Activated T-cell treated with anti-CD3 and anti-CD28 coated beads, Interleukin-2, amount 50 U/mL, for 72 hours (primary cell): ENCODE measurements around the gene ATP2B1. TPM values are rescaled to one million over a fixed set of nuclear protein-coding genes. Genes with fewer than 3 reads are reported as not detected.
"Not testable (repeated sequence)": the region's sequence is repeated elsewhere in the genome, so short reads cannot be mapped to it uniquely, and the experiment has no call there.

Experiments
- ATAC-seq, 2 donors: fragments of 150-1000 bp; cut with Tn5 transposase; replicated peaks in 1 of 2; 2 replicates each; pipeline ENCODE4 v1.10.0; 2021; ENCODE audit warnings: moderate library complexity in 2 of 2, mild to moderate bottlenecking in 1 of 2
- DNase-seq, 2 donors: peaks; one replicate each; pipeline ENCODE4 v3.0.0; 2021 to 2022; ENCODE audit warnings: mixed read lengths in 1 of 2
- H3K27ac Mint-ChIP-seq: one replicate; pipeline ENCODE4 v1.8.0; 2022; ENCODE audit warnings: mild to moderate bottlenecking, moderate library complexity, mixed read lengths
- H3K27me3 Mint-ChIP-seq: one replicate; pipeline ENCODE4 v1.8.0; 2022; ENCODE audit warnings: low read depth, mixed read lengths
- H3K36me3 Mint-ChIP-seq, 2 donors: one replicate each; pipeline ENCODE4 v1.8.0; 2022; ENCODE audit warnings: mixed read lengths in 2 of 2, mild to moderate bottlenecking in 1 of 2; ENCODE audit not compliant: insufficient read depth in 2 of 2
- H3K4me1 Mint-ChIP-seq: one replicate; pipeline ENCODE4 v1.8.0; 2022; ENCODE audit warnings: low read depth, mixed read lengths
- H3K4me3 Mint-ChIP-seq, 2 donors: one replicate each; pipeline ENCODE4 v1.8.0; 2022; ENCODE audit warnings: mild to moderate bottlenecking in 2 of 2, mixed read lengths in 2 of 2, moderate library complexity in 2 of 2
- H3K9me3 Mint-ChIP-seq, 2 donors: one replicate each; pipeline ENCODE4 v1.8.0; 2022; ENCODE audit warnings: mixed read lengths in 2 of 2
- total RNA-seq, 2 donors: library from RNA; stranded (reverse); gene quantifications; one replicate each; pipeline ENCODE4 v1.2.3, GENCODE V29; 2022

The ATP2B1 gene
- total RNA-seq, result 10 to 100 TPM; 19.4 to 25.5 TPM

DNA sequence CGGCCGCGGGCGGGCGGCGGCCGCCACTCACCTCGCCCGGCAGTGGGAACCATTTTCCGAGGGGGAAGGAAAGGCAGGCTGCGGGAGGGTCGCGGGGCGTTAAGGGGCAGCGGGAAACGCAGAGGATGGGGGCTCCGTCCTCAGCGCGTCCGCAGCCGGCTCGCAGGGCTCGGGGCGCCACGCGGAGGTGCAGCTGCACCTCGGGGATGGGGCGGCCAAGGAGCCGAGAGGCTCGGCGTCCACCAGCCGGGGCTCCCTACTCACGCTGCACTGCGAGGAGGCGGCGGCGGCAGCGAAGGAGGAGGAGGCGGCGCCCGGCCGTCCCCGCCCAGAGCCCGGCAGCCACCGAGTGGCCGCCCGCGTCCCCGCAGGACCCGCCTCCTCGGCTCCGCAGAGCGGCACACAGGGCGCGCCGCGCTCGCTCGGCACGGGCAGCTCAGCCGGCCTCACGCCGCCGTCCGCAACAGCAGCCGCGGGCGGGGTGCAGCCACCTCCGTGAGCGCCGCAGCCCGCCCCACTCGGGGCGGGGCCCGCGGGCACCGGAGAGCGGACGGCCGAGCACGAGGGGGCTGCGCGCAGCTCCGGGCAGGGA is at the start of gene ATP2B1:
Gene ATP2B1 (minus strand): TSS at position 274 of the 592 bp plus-strand sequence. CDS start 52,952 bp downstream, outside the sequence.
- peaks cover 44% of the 10 kb centered on the region for H3K4me1 Mint-ChIP-seq
- H3K27ac Mint-ChIP-seq, result peak within 1 kb of the TSS; percentile 93
- H3K27me3 Mint-ChIP-seq, result no peaks in the 10 kb centered on the region
- peak within 1 kb of the TSS; percentile 96 to 97 for H3K4me3 Mint-ChIP-seq
- H3K36me3 Mint-ChIP-seq, result no peaks in the 10 kb centered on the region
- ATAC-seq (peak; percentile 75 to 76), DNase-seq (peak; percentile 90 to 91)
- H3K9me3 Mint-ChIP-seq, result no peaks in the 10 kb centered on the region

DNA sequence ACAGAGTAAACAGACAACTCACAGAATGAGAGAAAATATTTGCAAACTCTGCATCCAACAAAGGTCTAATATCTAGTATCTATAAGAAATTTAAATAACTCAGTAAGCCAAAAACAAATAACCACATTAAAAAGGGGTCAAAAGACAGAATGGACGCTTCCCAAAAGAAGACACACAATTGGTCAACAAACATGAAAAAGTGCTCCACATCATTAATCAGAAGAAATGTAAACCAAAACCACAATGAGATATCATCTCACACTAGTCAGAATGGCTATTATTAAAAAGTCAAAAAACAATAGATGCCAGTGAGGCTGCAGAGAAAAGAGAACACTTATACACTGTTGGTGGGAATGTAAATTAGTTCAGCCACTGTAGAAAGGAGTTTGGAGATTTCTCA is 49.3 kb upstream of the ATP2B1 start:
- H3K27ac Mint-ChIP-seq, result peak overlapping the region; percentile 99

DNA sequence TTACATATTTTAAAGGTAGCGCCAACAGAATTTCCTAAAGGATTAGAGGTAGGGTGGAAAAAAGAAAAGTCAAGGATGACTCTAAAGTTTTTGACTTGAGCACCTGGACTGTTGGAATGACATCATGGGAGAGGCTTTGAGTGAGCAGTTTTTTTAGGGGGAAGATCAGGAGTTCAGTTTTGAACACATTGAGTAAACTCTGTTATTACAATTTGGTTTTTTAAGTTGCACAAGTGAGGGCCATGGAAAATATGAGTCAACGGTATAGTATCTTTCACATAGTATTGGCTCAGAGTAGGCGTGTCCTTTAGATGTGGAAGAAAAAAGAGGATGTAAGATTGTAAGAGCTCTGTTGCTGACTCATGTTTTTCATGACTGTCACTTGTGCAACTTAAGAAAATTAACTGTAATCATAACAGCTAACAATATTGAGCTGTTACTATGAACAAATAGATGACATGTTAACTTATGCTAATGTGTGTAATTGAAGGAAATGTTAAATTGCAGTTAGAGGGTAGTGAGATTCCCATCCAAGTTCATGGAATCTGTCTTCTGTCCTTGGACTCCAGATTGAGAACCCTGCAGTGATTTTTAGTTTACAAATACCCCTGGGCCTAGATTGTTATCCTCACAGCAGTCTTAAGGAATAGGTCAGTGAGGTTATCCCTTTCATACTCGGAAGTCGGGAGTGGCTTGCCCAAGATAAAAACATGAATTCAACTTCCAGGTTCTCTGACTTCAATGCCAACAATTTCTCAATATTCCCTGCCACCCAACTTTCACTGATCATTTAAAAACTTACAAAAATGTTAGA is 48.2 kb upstream of the ATP2B1 start:
- Mint-ChIP-seq H3K36me3 (peaks cover 2 to 6% of the 10 kb centered on the region in 2 donors), H3K9me3 (peaks cover 5 to 11% of the 10 kb centered on the region in 2 donors), H3K4me1 (peaks cover 32% of the 10 kb centered on the region), H3K27ac (peak overlapping the region; percentile 99), H3K4me3 (peak overlapping the region; percentile 6 to 58), H3K27me3 (no peaks in the 10 kb centered on the region)
- ATAC-seq (peak; percentile 94 to 95), DNase-seq (peak; percentile 46 to 57)

More for the DNA sequence above, 49.3 kb upstream of the ATP2B1 start:
- H3K9me3 Mint-ChIP-seq, H3K27me3 Mint-ChIP-seq, H3K36me3 Mint-ChIP-seq, ATAC-seq, H3K4me3 Mint-ChIP-seq, DNase-seq: not testable (repeated sequence)
- H3K4me1 Mint-ChIP-seq, result peaks cover 32% of the 10 kb centered on the region

DNA sequence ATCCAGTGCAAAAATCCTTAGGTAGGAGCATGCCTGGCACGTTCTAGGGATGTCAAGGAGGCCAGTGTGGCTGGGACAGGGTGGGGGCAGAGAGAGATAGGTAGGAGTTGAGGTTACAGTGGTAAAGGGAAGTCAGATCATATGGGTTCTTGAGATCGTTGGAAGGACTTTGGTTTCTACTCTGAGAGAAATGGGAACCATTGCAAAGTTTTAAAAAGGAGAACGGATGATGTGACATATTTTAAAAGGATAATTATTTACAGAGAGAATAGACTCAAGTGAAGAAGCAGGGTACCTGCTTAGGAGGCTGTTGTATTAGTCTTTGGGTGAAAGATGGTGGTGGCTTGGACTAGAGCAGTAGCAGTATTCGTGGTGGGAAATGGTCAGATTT is 47.6 kb upstream of the ATP2B1 start:
- peak in 1 of 2 donors; percentile 41 for ATAC-seq
- H3K9me3 Mint-ChIP-seq, result peaks cover 5 to 11% of the 10 kb centered on the region in 2 donors
- DNase-seq, result no peak
- no peaks in the 10 kb centered on the region for H3K27me3 Mint-ChIP-seq
- H3K4me3 Mint-ChIP-seq, result peak overlapping the region; percentile 33 to 58
- H3K27ac Mint-ChIP-seq, result peak overlapping the region; percentile 99
- H3K36me3 Mint-ChIP-seq, result peaks cover 2 to 6% of the 10 kb centered on the region in 2 donors
- H3K4me1 Mint-ChIP-seq, result peaks cover 32% of the 10 kb centered on the region

DNA sequence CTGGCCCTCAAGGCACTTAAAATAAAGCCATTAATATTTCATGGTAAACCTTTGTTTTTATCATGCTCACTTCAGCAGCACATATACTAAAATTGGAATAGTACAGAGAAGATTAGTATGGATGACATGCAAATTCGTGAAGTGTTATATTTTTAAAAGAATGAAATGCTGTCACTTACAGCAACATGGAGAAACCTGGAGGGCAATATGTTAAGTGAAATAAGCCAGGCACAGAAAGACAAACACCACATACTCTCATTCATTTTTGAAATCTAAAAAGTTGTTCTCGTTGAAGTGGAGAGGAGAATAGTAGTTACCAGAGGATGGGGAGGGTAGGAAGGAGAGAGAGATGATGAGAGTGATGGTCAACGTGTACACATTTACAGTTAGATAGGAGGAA is 45.4 kb upstream of the ATP2B1 start:
- Mint-ChIP-seq H3K4me1 (peaks cover 20% of the 10 kb centered on the region), H3K36me3 (peaks cover 2 to 6% of the 10 kb centered on the region in 2 donors), H3K9me3 (peaks cover 5 to 9% of the 10 kb centered on the region in 2 donors), H3K27ac (no peak overlapping the region), H3K4me3 (no peak overlapping the region), H3K27me3 (peaks cover 3% of the 10 kb centered on the region)
- ATAC-seq (no peak), DNase-seq (no peak)

DNA sequence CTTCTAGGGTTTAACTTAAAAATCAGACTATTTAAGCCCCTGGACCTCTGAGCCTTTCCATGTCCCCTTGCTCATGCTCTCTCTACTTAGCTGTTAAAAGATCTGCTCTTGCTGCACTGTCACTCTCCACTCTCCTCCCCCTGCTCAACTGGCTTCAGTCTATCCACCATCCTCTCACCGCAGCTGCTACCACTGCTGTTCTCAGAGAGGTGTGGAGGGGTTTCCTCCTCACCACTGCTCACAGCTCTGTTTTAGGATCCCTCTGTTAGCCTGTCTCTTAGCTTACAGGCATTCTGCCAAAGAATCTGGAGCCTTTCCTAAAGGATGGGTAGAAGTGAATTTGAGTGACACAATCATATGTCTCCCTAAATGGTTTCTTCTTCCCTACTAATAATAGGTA is 43.7 kb upstream of the ATP2B1 start:
- no peak overlapping the region for H3K4me3 Mint-ChIP-seq
- H3K27me3 Mint-ChIP-seq, result peaks cover 5% of the 10 kb centered on the region
- peaks cover 2 to 6% of the 10 kb centered on the region in 2 donors for H3K36me3 Mint-ChIP-seq
- DNase-seq, result no peak
- H3K27ac Mint-ChIP-seq, result no peak overlapping the region
- peaks cover 5 to 9% of the 10 kb centered on the region in 2 donors for H3K9me3 Mint-ChIP-seq
- ATAC-seq, result no peak
- H3K4me1 Mint-ChIP-seq, result peaks cover 16% of the 10 kb centered on the region

DNA sequence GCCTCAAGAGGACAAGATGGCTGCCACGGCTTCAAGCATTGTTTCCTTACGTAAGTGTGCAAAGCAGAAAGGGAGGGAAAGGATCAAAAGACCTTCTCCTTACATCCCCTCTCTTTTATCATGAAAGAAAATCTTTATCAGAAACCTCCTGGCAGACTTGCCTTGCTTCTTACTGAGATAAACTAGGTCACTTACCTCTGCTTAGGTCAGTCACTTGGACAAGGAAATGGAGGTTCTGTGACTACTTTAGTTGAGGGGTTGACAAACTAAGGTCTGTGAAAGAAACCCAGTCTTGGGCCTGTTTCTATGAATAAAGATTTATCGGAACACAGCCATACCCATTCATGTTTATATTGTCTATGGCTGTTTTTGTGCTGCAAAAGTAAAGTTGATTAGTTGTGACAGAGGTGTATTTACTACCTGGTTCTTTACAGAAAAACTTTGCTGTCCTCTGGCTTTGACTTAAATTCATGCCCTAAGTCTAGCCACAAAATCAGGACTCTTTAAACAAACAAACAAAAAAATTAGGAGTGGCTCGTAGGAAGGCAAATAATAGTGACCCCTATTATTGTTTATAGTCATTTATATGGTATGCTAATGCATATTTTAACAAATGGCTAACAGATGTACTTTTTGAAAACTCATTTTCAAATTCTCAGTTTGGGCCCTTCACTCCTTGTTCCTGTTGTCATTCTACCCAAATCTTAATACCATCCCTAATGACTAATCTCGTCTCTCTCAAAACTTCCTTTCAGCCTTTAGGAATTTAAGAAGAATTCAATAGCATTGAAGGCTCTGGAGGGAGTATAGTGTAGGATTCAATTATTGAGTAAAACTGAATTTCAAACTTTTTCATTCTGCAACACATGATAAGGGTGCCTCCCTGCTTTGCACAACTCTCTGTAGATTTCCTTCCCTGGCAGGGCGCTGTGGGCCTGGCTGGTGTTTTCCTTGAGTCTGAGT is 42.0 kb upstream of the ATP2B1 start:
- DNase-seq (no peak), ATAC-seq (no peak)
- Mint-ChIP-seq H3K27ac (no peak overlapping the region), H3K4me1 (no peaks in the 10 kb centered on the region), H3K36me3 (peaks cover 0 to 2% of the 10 kb centered on the region in 2 donors), H3K27me3 (peaks cover 5% of the 10 kb centered on the region), H3K9me3 (peaks cover 0 to 2% of the 10 kb centered on the region in 2 donors), H3K4me3 (no peak overlapping the region)

DNA sequence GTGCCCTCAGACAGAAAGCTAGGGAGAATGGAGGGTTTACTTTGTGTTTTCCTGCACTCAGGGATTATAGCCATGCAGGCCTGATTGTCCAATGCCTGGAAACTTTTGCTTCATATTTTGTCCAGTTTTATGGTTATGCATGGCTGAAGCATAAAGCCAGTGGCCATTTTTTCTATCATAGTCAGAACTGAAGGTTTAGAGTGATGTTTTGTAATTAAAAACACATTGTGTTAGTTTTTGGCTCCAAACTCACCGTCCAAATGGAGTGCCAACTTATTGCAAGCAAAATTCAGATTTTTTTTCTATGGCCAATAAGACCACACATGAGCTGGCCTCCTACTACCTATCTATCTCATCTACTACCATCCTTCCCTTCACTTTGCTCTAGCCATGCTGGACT is 40.2 kb upstream of the ATP2B1 start:
- DNase-seq, result no peak
- peaks cover 0 to 2% of the 10 kb centered on the region in 2 donors for H3K36me3 Mint-ChIP-seq
- no peak overlapping the region for H3K27ac Mint-ChIP-seq
- peaks cover 5% of the 10 kb centered on the region for H3K27me3 Mint-ChIP-seq
- peaks cover 0 to 2% of the 10 kb centered on the region in 2 donors for H3K9me3 Mint-ChIP-seq
- H3K4me3 Mint-ChIP-seq, result no peak overlapping the region
- no peak for ATAC-seq
- H3K4me1 Mint-ChIP-seq, result no peaks in the 10 kb centered on the region

DNA sequence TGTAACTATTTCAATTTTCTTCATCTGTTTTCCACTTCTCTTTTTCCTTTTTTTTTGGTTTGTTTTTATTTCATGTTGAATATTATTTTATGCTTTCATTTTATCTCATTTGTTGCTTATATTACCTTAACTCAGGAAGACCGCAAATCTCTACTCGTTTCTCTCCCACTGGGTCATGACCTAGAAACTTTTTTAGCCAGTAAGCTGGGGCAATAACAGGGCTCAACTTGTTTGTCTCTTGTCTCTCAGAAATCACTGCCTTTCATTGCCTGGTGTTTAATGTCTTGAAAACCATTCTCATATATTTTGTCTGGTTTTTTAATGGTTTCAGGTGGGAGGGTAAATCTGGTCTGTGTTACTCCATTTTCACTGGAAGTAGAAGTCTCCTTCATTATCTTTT is 36.6 kb upstream of the ATP2B1 start:
- no peak for DNase-seq
- no peak overlapping the region for H3K4me3 Mint-ChIP-seq
- peaks cover 6 to 10% of the 10 kb centered on the region in 2 donors for H3K36me3 Mint-ChIP-seq
- peaks cover 4 to 10% of the 10 kb centered on the region in 2 donors for H3K9me3 Mint-ChIP-seq
- H3K4me1 Mint-ChIP-seq, result no peaks in the 10 kb centered on the region
- peaks cover 5% of the 10 kb centered on the region for H3K27me3 Mint-ChIP-seq
- no peak for ATAC-seq
- no peak overlapping the region for H3K27ac Mint-ChIP-seq

DNA sequence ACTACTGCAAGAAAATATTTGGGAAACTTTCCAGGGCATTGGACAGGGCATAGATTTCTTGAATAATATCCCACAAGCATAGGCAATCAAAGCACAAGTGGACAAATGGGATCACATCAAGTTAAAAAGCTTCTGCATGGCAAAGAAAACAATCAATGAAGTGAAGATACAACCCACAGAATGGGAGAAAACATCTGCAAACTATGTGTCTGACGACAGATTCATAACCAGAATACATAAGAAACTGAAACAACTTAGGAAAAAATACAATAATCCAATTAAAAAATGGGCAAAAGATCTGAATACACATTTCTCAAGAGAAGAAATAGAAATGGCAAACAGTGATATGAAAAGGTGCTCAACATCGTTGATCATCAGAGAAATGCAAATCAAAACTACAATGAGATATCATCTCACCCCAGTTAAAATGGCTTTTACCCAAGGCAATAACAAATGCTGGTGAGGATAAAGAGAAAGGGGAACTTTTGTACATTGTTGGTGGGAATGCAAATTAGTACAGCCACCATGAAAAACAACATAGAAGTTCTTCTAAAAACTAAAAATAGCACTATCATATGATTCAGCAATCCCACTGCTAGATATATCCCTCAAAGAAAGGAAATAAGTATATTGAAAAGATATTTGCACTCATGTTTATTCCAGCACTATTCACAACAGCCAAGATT is 33.8 kb upstream of the ATP2B1 start:
- Mint-ChIP-seq H3K27ac (no peak overlapping the region), H3K27me3 (no peaks in the 10 kb centered on the region), H3K4me1 (no peaks in the 10 kb centered on the region), H3K36me3 (peaks cover 12 to 19% of the 10 kb centered on the region in 2 donors), H3K9me3 (peaks cover 11 to 23% of the 10 kb centered on the region in 2 donors), H3K4me3 (no peak overlapping the region)
- no peak for ATAC-seq
- DNase-seq, result no peak

DNA sequence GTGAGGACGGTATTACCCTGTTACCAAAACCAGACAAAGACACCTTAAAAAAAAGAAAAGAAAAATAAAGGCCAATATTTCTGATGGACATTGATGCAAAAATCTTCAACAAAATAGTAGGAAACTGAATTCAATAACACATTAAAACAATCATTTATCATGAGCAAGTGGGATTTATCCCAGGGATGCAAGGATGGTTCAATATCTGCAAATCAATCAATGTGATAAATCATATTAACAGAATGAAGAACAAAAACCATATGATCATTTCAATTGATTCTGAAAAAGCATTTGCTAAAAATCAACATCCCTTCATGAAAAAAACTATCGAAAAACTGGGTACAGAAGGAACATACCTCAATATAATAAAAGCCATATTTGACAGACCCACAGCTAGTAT is 32.3 kb upstream of the ATP2B1 start:
- no peaks in the 10 kb centered on the region for H3K4me1 Mint-ChIP-seq
- no peaks in the 10 kb centered on the region for H3K27me3 Mint-ChIP-seq
- peaks cover 13 to 22% of the 10 kb centered on the region in 2 donors for H3K36me3 Mint-ChIP-seq
- DNase-seq (no peak), ATAC-seq (no peak)
- H3K4me3 Mint-ChIP-seq, result no peak overlapping the region
- H3K27ac Mint-ChIP-seq, result no peak overlapping the region
- peaks cover 11 to 26% of the 10 kb centered on the region in 2 donors for H3K9me3 Mint-ChIP-seq

DNA sequence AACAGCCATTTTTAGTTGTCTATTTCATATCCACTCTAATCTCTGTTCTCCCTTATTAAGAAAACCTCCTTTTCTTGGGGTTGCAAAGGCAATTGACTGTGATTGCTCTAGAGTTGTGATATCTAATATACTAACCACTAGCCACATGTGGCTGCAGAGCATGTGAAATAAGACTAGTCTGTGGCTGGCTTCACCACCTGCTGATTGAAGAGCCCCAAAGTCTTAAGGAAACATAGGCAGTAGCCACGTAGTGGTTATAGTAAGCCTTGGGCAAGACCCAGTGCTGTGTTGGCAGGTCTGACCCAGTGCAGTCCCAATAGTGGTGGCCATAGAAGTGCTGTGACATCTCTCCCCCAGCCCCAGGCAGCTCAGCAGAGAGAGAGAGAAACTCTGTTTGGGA is 28.4 kb upstream of the ATP2B1 start:
- ATAC-seq (no peak), DNase-seq (no peak)

More for the DNA sequence above, 28.4 kb upstream of the ATP2B1 start:
- no peaks in the 10 kb centered on the region for H3K4me1 Mint-ChIP-seq
- H3K27me3 Mint-ChIP-seq, result no peaks in the 10 kb centered on the region
- peaks cover 12 to 27% of the 10 kb centered on the region in 2 donors for H3K9me3 Mint-ChIP-seq
- H3K36me3 Mint-ChIP-seq, result peaks cover 22 to 31% of the 10 kb centered on the region in 2 donors
- H3K27ac Mint-ChIP-seq, result no peak overlapping the region
- no peak overlapping the region for H3K4me3 Mint-ChIP-seq
